HAP-1 (cell line): ENCODE results near the gene ABO.
"Not testable (repeated sequence)": the region's sequence is repeated elsewhere in the genome, so short reads cannot be mapped to it uniquely, and the experiment has no call there.

Source experiments
- DNase-seq, 2 experiments: peaks; one replicate each; pipeline ENCODE4 v3.0.0-alpha.2; 2016 to 2020; ENCODE audit warnings: low spot score in 2 of 2
- H3K27me3 ChIP-seq: fragments of 250-450 bp; sonication (Bioruptor Pico); 2 replicates; pipeline ENCODE4 v1.5.1; 2020; ENCODE audit warnings: low read depth, mild to moderate bottlenecking, moderate library complexity
- H3K36me3 ChIP-seq: fragments of 250-450 bp; sonication (Bioruptor Pico); replicated peaks from 2 replicates; pipeline ENCODE4 v1.5.1; 2020; ENCODE audit warnings: mild to moderate bottlenecking
- H3K4me1 ChIP-seq: fragments of 250-450 bp; sonication (Bioruptor Pico); 2 replicates; pipeline ENCODE4 v1.5.1; 2020; ENCODE audit warnings: mild to moderate bottlenecking
- H3K4me3 ChIP-seq: fragments of 250-450 bp; sonication (Bioruptor Pico); 2 replicates; pipeline ENCODE4 v1.5.1; 2020; ENCODE audit warnings: mild to moderate bottlenecking, moderate library complexity
- H3K9me3 ChIP-seq: fragments of 250-450 bp; sonication (Bioruptor Pico); 2 replicates; pipeline ENCODE4 v1.5.1; 2020; ENCODE audit warnings: mild to moderate bottlenecking, moderate library complexity
- in situ Hi-C: fragments of 300-500 bp; cut with MboI; formaldehyde crosslinking; loops from 3 replicates; pipeline ENCODE4 v1.14.3; 2020; ENCODE audit warnings: low sequenced_read_pairs, inconsistent platforms, mixed read lengths

The ABO gene

GRCh38 chr9:133254471-133254870, 20.5 kb downstream of the ABO start:
- in situ Hi-C loops: no loop called here
- Histone ChIP-seq H3K4me3 (no peak overlapping the region), H3K4me1 (no peaks in the 10 kb centered on the region), H3K27me3 (peaks cover 10% of the 10 kb centered on the region), H3K9me3 (peaks cover 5% of the 10 kb centered on the region; the same call in 1 of the 2 replicates), H3K36me3 (no peaks in the 10 kb centered on the region)
- DNase-seq: no peak

GRCh38 chr9:133253268-133253667, 21.7 kb downstream of the ABO start:
- Histone ChIP-seq H3K27me3 (peaks cover 10% of the 10 kb centered on the region), H3K4me1 (no peaks in the 10 kb centered on the region), H3K9me3 (peaks cover 5% of the 10 kb centered on the region; the same call in 1 of the 2 replicates), H3K36me3 (no peaks in the 10 kb centered on the region), H3K4me3 (no peak overlapping the region)
- no peak for DNase-seq
- in situ Hi-C loops: no loop called here

- Histone ChIP-seq H3K9me3 (peaks cover 5% of the 10 kb centered on the region; the same call in 1 of the 2 replicates), H3K4me1 (no peaks in the 10 kb centered on the region), H3K4me3 (no peak overlapping the region), H3K27me3 (peaks cover 10% of the 10 kb centered on the region), H3K36me3 (no peaks in the 10 kb centered on the region)
- in situ Hi-C loops: no loop called here
- no peak for DNase-seq
Measured at GRCh38 chr9:133252301-133253020, 22.5 kb downstream of the ABO start.

- Histone ChIP-seq H3K36me3 (no peaks in the 10 kb centered on the region), H3K4me3 (no peak overlapping the region), H3K27me3 (peaks cover 10% of the 10 kb centered on the region), H3K4me1 (no peaks in the 10 kb centered on the region), H3K9me3 (peaks cover 5% of the 10 kb centered on the region; the same call in 1 of the 2 replicates)
- no peak for DNase-seq
- in situ Hi-C loops: no loop called here
Measured at GRCh38 chr9:133251773-133252172, 23.2 kb downstream of the ABO start.

GRCh38 chr9:133251221-133251620, 23.8 kb downstream of the ABO start:
- H3K27me3 ChIP-seq: peaks cover 10% of the 10 kb centered on the region
- DNase-seq, in situ Hi-C loops, H3K4me3 ChIP-seq, H3K4me1 ChIP-seq, H3K9me3 ChIP-seq, H3K36me3 ChIP-seq: not testable (repeated sequence)

- no peaks in the 10 kb centered on the region for H3K4me1 ChIP-seq
- peaks cover 5% of the 10 kb centered on the region; the same call in 1 of the 2 replicates for H3K9me3 ChIP-seq
- peaks cover 10% of the 10 kb centered on the region for H3K27me3 ChIP-seq
- no peak for DNase-seq
- H3K36me3 ChIP-seq: no peaks in the 10 kb centered on the region
- in situ Hi-C loops: no loop called here
- H3K4me3 ChIP-seq: no peak overlapping the region
Measured at GRCh38 chr9:133250741-133251170, 24.2 kb downstream of the ABO start.

GRCh38 chr9:133249337-133249736, 25.7 kb downstream of the ABO start:
- Histone ChIP-seq H3K27me3 (peaks cover 10% of the 10 kb centered on the region), H3K4me1 (no peaks in the 10 kb centered on the region), H3K4me3 (no peak overlapping the region), H3K36me3 (no peaks in the 10 kb centered on the region), H3K9me3 (peaks cover 5% of the 10 kb centered on the region; the same call in 1 of the 2 replicates)
- in situ Hi-C loops: no loop called here
- DNase-seq: no peak

GRCh38 chr9:133248726-133249295, 26.2 kb downstream of the ABO start:
- H3K9me3 ChIP-seq: no peaks in the 10 kb centered on the region
- in situ Hi-C loops: no loop called here
- H3K4me3 ChIP-seq: no peak overlapping the region
- H3K27me3 ChIP-seq: peaks cover 10% of the 10 kb centered on the region
- no peaks in the 10 kb centered on the region for H3K36me3 ChIP-seq
- H3K4me1 ChIP-seq: no peaks in the 10 kb centered on the region
- no peak for DNase-seq

GRCh38 chr9:133247632-133248031, 27.4 kb downstream of the ABO start:
- Histone ChIP-seq H3K4me3 (no peak overlapping the region), H3K9me3 (no peaks in the 10 kb centered on the region), H3K4me1 (no peaks in the 10 kb centered on the region), H3K27me3 (peaks cover 10% of the 10 kb centered on the region), H3K36me3 (no peaks in the 10 kb centered on the region)
- in situ Hi-C loops: no loop called here
- DNase-seq: no peak

- Histone ChIP-seq H3K4me3 (no peak overlapping the region), H3K36me3 (no peaks in the 10 kb centered on the region), H3K4me1 (no peaks in the 10 kb centered on the region), H3K9me3 (no peaks in the 10 kb centered on the region), H3K27me3 (peaks cover 10% of the 10 kb centered on the region)
- in situ Hi-C loops: no loop called here
- no peak for DNase-seq
Measured at GRCh38 chr9:133246991-133247390, 28.0 kb downstream of the ABO start.

- Histone ChIP-seq H3K4me1 (no peaks in the 10 kb centered on the region), H3K36me3 (no peaks in the 10 kb centered on the region), H3K9me3 (no peaks in the 10 kb centered on the region), H3K27me3 (peaks cover 10% of the 10 kb centered on the region), H3K4me3 (no peak overlapping the region)
- DNase-seq: no peak
- in situ Hi-C loops: no loop called here
Measured at GRCh38 chr9:133246562-133246961, 28.4 kb downstream of the ABO start.

- H3K27me3 ChIP-seq: no peaks in the 10 kb centered on the region
- in situ Hi-C loops: no loop called here
- DNase-seq: no peak
- no peaks in the 10 kb centered on the region for H3K36me3 ChIP-seq
- no peak overlapping the region for H3K4me3 ChIP-seq
- H3K9me3 ChIP-seq: no peaks in the 10 kb centered on the region
- peaks cover 7% of the 10 kb centered on the region for H3K4me1 ChIP-seq
Measured at GRCh38 chr9:133242991-133243390, 32.0 kb downstream of the ABO start.

- no peak for DNase-seq
- in situ Hi-C loops: no loop called here
- Histone ChIP-seq H3K27me3 (no peaks in the 10 kb centered on the region), H3K9me3 (no peaks in the 10 kb centered on the region), H3K4me1 (peaks cover 11% of the 10 kb centered on the region), H3K4me3 (no peak overlapping the region), H3K36me3 (no peaks in the 10 kb centered on the region)
Measured at GRCh38 chr9:133242241-133242640, 32.8 kb downstream of the ABO start.

GRCh38 chr9:133239533-133240090, 35.4 kb downstream of the ABO start:
- no peaks in the 10 kb centered on the region for H3K27me3 ChIP-seq
- DNase-seq: no peak
- in situ Hi-C loops: loop anchor here (10.0 kb wide), 1 partner anchor 85 kb away; no protein-coding TSS in a partner anchor
- no peaks in the 10 kb centered on the region for H3K9me3 ChIP-seq
- H3K4me1 ChIP-seq: peaks cover 11% of the 10 kb centered on the region
- no peaks in the 10 kb centered on the region for H3K36me3 ChIP-seq
- no peak overlapping the region for H3K4me3 ChIP-seq
